HG03457 (cell line): ENCODE measurements around the gene ARPC2.

ENCODE experiments used
- ATAC-seq: cut with Tn5 transposase; IDR thresholded peaks from one replicate; pipeline ENCODE4 v1.9.1; 2021; ENCODE audit warnings: moderate number of reproducible peaks; ENCODE audit not compliant: unreplicated experiment

The ARPC2 gene

GRCh38 chr2:218216336-218216673 is 684 bp upstream of the ARPC2 start:
- ATAC-seq: no peak

GRCh38 chr2:218217360-218218267 is 625 bp downstream of the ARPC2 start:
- no peak for ATAC-seq

- ATAC-seq: peak; percentile 27
Observed at GRCh38 chr2:218218268-218219185, 1.5 kb downstream of the ARPC2 start.

- ATAC-seq: no peak
Observed at GRCh38 chr2:218219934-218220333, 2.9 kb downstream of the ARPC2 start.

GRCh38 chr2:218221000-218221399 is 4.0 kb downstream of the ARPC2 start:
- ATAC-seq: no peak

GRCh38 chr2:218223046-218223445 is 6.1 kb downstream of the ARPC2 start:
- ATAC-seq: no peak

GRCh38 chr2:218224186-218224585 is 7.2 kb downstream of the ARPC2 start:
- ATAC-seq: no peak

GRCh38 chr2:218226903-218227302 is 9.9 kb downstream of the ARPC2 start:
- no peak for ATAC-seq

- no peak for ATAC-seq
Observed at GRCh38 chr2:218228366-218229090, 11.5 kb downstream of the ARPC2 start.

- ATAC-seq: peak; percentile 66
Observed at GRCh38 chr2:218229239-218229638, 12.2 kb downstream of the ARPC2 start.

- ATAC-seq: no peak
Observed at GRCh38 chr2:218229851-218230250, 12.9 kb downstream of the ARPC2 start.

- peak; percentile 64 for ATAC-seq
Observed at GRCh38 chr2:218230882-218231281, 13.9 kb downstream of the ARPC2 start.

- ATAC-seq: no peak
Observed at GRCh38 chr2:218233543-218233942, 16.6 kb downstream of the ARPC2 start.

GRCh38 chr2:218234521-218234920 is 17.5 kb downstream of the ARPC2 start:
- ATAC-seq: no peak

GRCh38 chr2:218235017-218235416 is 18.0 kb downstream of the ARPC2 start:
- ATAC-seq: no peak

- no peak for ATAC-seq
Observed at GRCh38 chr2:218236829-218237228, 19.8 kb downstream of the ARPC2 start.

GRCh38 chr2:218238887-218239286 is 21.9 kb downstream of the ARPC2 start:
- no peak for ATAC-seq

- no peak for ATAC-seq
Observed at GRCh38 chr2:218244204-218244603, 27.2 kb downstream of the ARPC2 start.

- ATAC-seq: no peak
Observed at GRCh38 chr2:218244665-218245064, 27.7 kb downstream of the ARPC2 start.

- ATAC-seq: no peak
Observed at GRCh38 chr2:218245214-218245613, 28.2 kb downstream of the ARPC2 start.

- no peak for ATAC-seq
Observed at GRCh38 chr2:218249691-218250090, 32.7 kb downstream of the ARPC2 start.
